Mesendoderm (in vitro differentiated cells): ENCODE results near the gene FAM13A.

Experiments
- DNase-seq: peaks from one replicate; pipeline ENCODE4 v3.0.0; 2013
- H2AK5ac ChIP-seq: 2 replicates; pipeline ENCODE4 v1.6.1; 2013; ENCODE audit warnings: low read length, inconsistent platforms
- H2BK120ac ChIP-seq: 2 replicates; pipeline ENCODE4 v1.6.1; 2013; ENCODE audit warnings: low read depth, mild to moderate bottlenecking, low read length, moderate library complexity, mixed read lengths
- H2BK15ac ChIP-seq: replicated peaks from 2 replicates; pipeline ENCODE4 v1.6.1; 2013; ENCODE audit warnings: low read depth, mild to moderate bottlenecking, moderate library complexity
- H2BK5ac ChIP-seq: 2 replicates; pipeline ENCODE4 v1.6.1; 2013; ENCODE audit warnings: low read length, inconsistent platforms
- H3K18ac ChIP-seq: 2 replicates; pipeline ENCODE4 v1.6.1; 2013; ENCODE audit warnings: mild to moderate bottlenecking, low read length, mixed read lengths
- H3K23ac ChIP-seq: one replicate; pipeline ENCODE4 v1.6.1; 2013; ENCODE audit warnings: low read length
- H3K27ac ChIP-seq: 2 replicates; pipeline ENCODE4 v1.5.1; 2013; ENCODE audit warnings: low read depth, mild to moderate bottlenecking, inconsistent platforms, low read length, moderate library complexity
- H3K27me3 ChIP-seq: 2 replicates; pipeline ENCODE4 v1.6.1; 2013; ENCODE audit warnings: low read length, control low read depth, mild to moderate bottlenecking, inconsistent platforms; ENCODE audit not compliant: insufficient read depth, poor library complexity
- H3K36me3 ChIP-seq: 2 replicates; pipeline ENCODE4 v1.6.1; 2013; ENCODE audit warnings: low read length, inconsistent platforms; ENCODE audit not compliant: control insufficient read depth, insufficient read depth
- H3K4ac ChIP-seq: one replicate; pipeline ENCODE4 v1.6.1; 2013; ENCODE audit warnings: low read depth, mild to moderate bottlenecking, low read length, moderate library complexity
- H3K4me1 ChIP-seq: 2 replicates; pipeline ENCODE4 v1.6.1; 2013; ENCODE audit warnings: low read depth, low read length, inconsistent platforms; ENCODE audit not compliant: control insufficient read depth
- H3K4me2 ChIP-seq: 2 replicates; pipeline ENCODE4 v1.6.1; 2013; ENCODE audit warnings: low read length
- H3K4me3 ChIP-seq: 2 replicates; pipeline ENCODE4 v1.5.1; 2013; ENCODE audit warnings: mild to moderate bottlenecking, low read length
- H3K56ac ChIP-seq: one replicate; pipeline ENCODE4 v1.6.1; 2013; ENCODE audit warnings: low read length
- H3K79me1 ChIP-seq: 2 replicates; pipeline ENCODE4 v1.6.1; 2013; ENCODE audit warnings: low read length, inconsistent platforms
- H3K79me2 ChIP-seq: 2 replicates; pipeline ENCODE4 v1.6.1; 2013; ENCODE audit warnings: mild to moderate bottlenecking, low read length; ENCODE audit not compliant: control insufficient read depth, insufficient read depth
- H3K9ac ChIP-seq: 2 replicates; pipeline ENCODE4 v1.6.1; 2013; ENCODE audit warnings: low read length, inconsistent platforms
- H4K5ac ChIP-seq: one replicate; pipeline ENCODE4 v1.6.1; 2013; ENCODE audit warnings: low read length
- H4K8ac ChIP-seq: one replicate; pipeline ENCODE4 v1.6.1; 2013; ENCODE audit warnings: low read depth, mild to moderate bottlenecking, control low read depth, low read length, moderate library complexity
- WGBS: extraction: QIAGEN DNeasy Blood & Tissue Kit; methylation state at CpG from one replicate; pipeline ENCODE4 v1.1.7; 2013; ENCODE audit warnings: low lambda C conversion rate, missing lambda C conversion rate; ENCODE audit not compliant: insufficient coverage; ENCODE audit errors: extremely low coverage; 5-methylcytosine and 5-hydroxymethylcytosine counted together

Gene FAM13A

DNA sequence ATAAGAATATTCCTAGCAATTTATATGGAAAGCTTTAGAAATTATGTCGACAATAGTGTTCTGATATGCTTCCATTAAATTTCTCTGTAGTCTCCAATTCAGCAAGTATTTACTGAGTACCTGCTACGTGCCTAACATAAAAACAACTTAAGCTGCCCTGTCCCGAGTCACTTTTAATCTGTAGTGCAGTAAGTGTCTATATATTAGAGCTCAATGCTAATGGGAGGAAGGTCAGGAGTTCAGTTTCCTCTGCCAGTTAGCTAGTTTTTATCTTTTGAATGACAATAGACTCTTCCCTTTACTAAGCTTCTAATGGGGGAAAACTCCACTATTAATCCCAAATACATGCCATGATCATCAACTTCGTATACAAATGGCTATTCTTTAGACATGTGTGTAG, 240.6 kb downstream of the FAM13A start:
- DNase-seq: no peak
- Histone ChIP-seq H2BK120ac (no peak overlapping the region), H3K27me3 (no peaks in the 10 kb centered on the region), H4K8ac (no peak overlapping the region), H3K23ac (no peak overlapping the region), H3K18ac (no peak overlapping the region), H3K56ac (no peak overlapping the region), H3K9ac (no peak overlapping the region), H3K4me3 (no peak overlapping the region), H3K4me2 (no peak overlapping the region), H2AK5ac (no peak overlapping the region), H3K4me1 (no peaks in the 10 kb centered on the region), H3K79me1 (no peaks in the 10 kb centered on the region), H4K5ac (no peak overlapping the region), H2BK5ac (no peak overlapping the region), H3K79me2 (no peaks in the 10 kb centered on the region), H3K4ac (no peak overlapping the region), H2BK15ac (no peak overlapping the region), H3K27ac (no peak overlapping the region), H3K36me3 (no peaks in the 10 kb centered on the region)
- no CpG with 5 or more reads among the region's 4 CpGs for WGBS

DNA sequence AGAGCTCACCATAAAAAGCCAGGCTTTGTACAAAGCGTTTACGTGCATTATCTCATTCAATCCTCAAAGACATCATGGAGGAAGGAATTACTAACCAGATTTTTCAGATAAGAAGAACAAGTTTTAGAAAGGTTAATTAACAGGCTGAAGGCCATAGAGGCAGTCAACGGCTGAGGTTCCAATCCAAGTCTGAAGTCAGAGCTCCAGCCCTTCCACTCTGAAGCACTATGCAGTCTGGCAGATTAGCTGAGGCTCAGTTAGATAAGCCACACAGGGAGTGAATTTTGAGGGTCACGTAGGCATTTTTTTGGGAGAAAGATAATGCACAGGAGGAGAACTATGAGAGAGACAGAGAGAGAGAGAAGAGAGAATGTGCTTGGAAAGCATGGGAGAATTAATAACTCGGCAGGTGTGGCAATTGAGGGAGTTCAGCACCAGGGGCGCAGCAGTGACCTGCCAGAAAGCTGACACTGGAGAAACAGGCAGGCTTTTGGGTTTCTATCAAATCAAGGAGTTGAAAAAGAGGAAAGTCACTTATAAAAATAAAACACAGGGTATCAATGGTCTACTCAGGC, 242.9 kb downstream of the FAM13A start:
- H4K8ac ChIP-seq: no peak overlapping the region
- H3K18ac ChIP-seq: no peak overlapping the region
- H3K23ac ChIP-seq: no peak overlapping the region
- H2AK5ac ChIP-seq: no peak overlapping the region
- H2BK120ac ChIP-seq: no peak overlapping the region
- no peak overlapping the region for H3K4ac ChIP-seq
- H3K9ac ChIP-seq: no peak overlapping the region
- H3K79me2 ChIP-seq: no peaks in the 10 kb centered on the region
- H3K4me3 ChIP-seq: no peak overlapping the region
- H3K27ac ChIP-seq: no peak overlapping the region
- H3K79me1 ChIP-seq: no peaks in the 10 kb centered on the region
- no peaks in the 10 kb centered on the region for H3K36me3 ChIP-seq
- WGBS: no CpG with 5 or more reads among the region's 6 CpGs
- H2BK5ac ChIP-seq: no peak overlapping the region
- H4K5ac ChIP-seq: no peak overlapping the region
- no peak overlapping the region for H3K4me2 ChIP-seq
- peak; percentile 15 for DNase-seq
- H2BK15ac ChIP-seq: no peak overlapping the region
- H3K56ac ChIP-seq: no peak overlapping the region
- no peaks in the 10 kb centered on the region for H3K4me1 ChIP-seq
- H3K27me3 ChIP-seq: no peaks in the 10 kb centered on the region

DNA sequence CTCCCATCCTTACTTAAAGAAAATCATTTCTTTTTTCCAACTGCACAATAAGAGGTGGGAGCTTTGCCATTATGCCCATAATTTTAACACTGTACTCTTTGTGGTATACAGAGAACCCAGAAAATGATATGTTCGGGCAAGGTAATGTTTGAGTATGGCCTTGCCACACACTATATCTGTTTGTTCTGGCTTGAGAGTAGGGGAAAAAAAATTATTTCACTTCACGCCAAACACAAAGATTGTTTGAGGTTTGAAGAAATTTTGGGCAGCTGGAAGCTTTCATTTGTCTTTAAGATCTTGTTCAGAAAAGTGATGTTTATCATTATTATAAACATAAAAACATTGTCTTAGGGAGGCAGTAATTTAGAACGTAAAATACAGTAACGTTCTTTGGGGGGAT, 244.0 kb downstream of the FAM13A start:
- Histone ChIP-seq H2BK5ac (no peak overlapping the region), H3K23ac (no peak overlapping the region), H3K4me2 (no peak overlapping the region), H3K27me3 (no peaks in the 10 kb centered on the region), H4K8ac (no peak overlapping the region), H3K4ac (no peak overlapping the region), H3K79me1 (no peaks in the 10 kb centered on the region), H3K36me3 (no peaks in the 10 kb centered on the region), H2AK5ac (no peak overlapping the region), H3K79me2 (no peaks in the 10 kb centered on the region), H2BK15ac (no peak overlapping the region), H3K4me1 (no peaks in the 10 kb centered on the region), H3K18ac (no peak overlapping the region), H2BK120ac (no peak overlapping the region), H3K56ac (no peak overlapping the region), H4K5ac (no peak overlapping the region), H3K27ac (no peak overlapping the region), H3K9ac (no peak overlapping the region), H3K4me3 (no peak overlapping the region)
- no peak for DNase-seq
- 100% methylated on average over 2 of the region's 4 CpGs for WGBS

DNA sequence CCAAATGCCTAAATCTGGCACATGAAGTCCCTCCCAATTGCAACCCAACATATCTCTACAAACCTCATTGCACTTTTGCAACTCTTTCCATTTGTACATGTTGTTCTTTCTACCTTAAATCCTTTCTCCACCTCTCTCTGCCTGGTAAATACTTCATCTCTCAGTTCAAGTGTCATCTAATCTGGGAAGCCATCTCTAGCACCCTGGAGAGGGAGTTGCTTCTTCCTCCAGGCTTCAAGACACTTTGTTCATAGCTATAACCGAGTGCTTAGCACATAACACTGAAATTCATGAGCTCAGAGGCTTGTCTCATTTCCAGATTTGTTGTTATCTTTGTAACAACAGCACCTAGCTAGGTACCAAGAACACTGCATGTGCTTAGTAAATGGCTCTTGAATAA, 244.6 kb downstream of the FAM13A start:
- H4K8ac ChIP-seq: no peak overlapping the region
- H3K4me3 ChIP-seq: no peak overlapping the region
- H3K27ac ChIP-seq: no peak overlapping the region
- H2BK5ac ChIP-seq: no peak overlapping the region
- no peaks in the 10 kb centered on the region for H3K27me3 ChIP-seq
- H2BK15ac ChIP-seq: no peak overlapping the region
- no peak overlapping the region for H3K9ac ChIP-seq
- no peak overlapping the region for H3K18ac ChIP-seq
- H3K4ac ChIP-seq: no peak overlapping the region
- no peak overlapping the region for H3K23ac ChIP-seq
- H3K56ac ChIP-seq: no peak overlapping the region
- no peak overlapping the region for H3K4me2 ChIP-seq
- no peaks in the 10 kb centered on the region for H3K36me3 ChIP-seq
- H4K5ac ChIP-seq: no peak overlapping the region
- H3K79me1 ChIP-seq: no peaks in the 10 kb centered on the region
- no peaks in the 10 kb centered on the region for H3K4me1 ChIP-seq
- DNase-seq: peak; percentile 22
- no peak overlapping the region for H2AK5ac ChIP-seq
- no peaks in the 10 kb centered on the region for H3K79me2 ChIP-seq
- H2BK120ac ChIP-seq: no peak overlapping the region
- WGBS: no CpG with 5 or more reads among the region's 1 CpG

DNA sequence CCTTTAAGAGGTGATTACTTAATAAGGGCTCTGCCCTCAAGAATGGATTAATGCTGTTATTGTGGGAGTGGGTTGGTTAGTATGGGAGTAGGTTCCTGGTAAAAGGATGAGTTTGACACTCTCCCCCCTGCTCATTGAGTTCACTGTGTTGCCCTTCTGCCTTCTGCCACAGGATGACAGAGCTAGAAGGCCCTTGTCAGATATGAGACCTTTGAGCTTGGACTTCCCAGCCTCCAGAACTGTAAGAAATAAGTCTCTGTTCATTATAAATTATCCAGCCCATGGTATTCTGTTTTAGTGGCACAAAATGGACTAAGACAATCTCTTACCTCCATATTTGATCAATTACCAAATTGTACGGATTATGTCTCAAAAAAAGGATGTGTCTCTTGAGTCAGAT, 245.1 kb downstream of the FAM13A start:
- Histone ChIP-seq H3K79me1 (no peaks in the 10 kb centered on the region), H3K56ac (no peak overlapping the region), H3K27ac (no peak overlapping the region), H2AK5ac (no peak overlapping the region), H3K4me3 (no peak overlapping the region), H3K23ac (no peak overlapping the region), H2BK5ac (no peak overlapping the region), H3K18ac (no peak overlapping the region), H3K27me3 (no peaks in the 10 kb centered on the region), H3K4ac (no peak overlapping the region), H4K5ac (no peak overlapping the region), H2BK15ac (no peak overlapping the region), H4K8ac (no peak overlapping the region), H3K4me2 (no peak overlapping the region), H3K9ac (no peak overlapping the region), H3K79me2 (no peaks in the 10 kb centered on the region), H3K36me3 (no peaks in the 10 kb centered on the region), H2BK120ac (no peak overlapping the region), H3K4me1 (no peaks in the 10 kb centered on the region)
- DNase-seq: no peak
- WGBS: no CpG with 5 or more reads among the region's 1 CpG

DNA sequence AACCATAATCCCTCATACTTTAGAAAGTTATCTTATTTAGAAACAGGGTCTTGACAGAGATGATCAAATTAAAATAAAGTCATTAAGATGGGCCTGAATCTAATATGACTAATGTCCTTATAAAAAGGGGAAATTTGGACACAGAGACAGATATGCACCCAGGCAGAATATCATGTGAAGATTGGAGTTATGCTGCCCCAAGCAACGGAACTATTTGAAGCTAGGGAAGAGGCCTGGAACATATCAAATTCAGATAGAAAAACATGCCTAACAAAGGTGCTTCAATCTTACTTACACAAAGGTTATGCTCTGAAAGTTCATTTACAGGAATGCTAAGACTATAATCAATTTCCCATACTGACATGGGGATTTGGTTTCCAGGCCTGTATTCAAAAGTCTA, 246.7 kb downstream of the FAM13A start:
- WGBS: no CpG with 5 or more reads among the region's 1 CpG
- Histone ChIP-seq H3K4me3 (no peak overlapping the region), H3K4me1 (no peaks in the 10 kb centered on the region), H3K27me3 (no peaks in the 10 kb centered on the region), H3K4me2 (no peak overlapping the region), H3K27ac (no peak overlapping the region), H3K79me1 (no peaks in the 10 kb centered on the region), H2BK120ac (no peak overlapping the region), H3K36me3 (no peaks in the 10 kb centered on the region), H2BK15ac (no peak overlapping the region), H3K18ac (no peak overlapping the region), H2BK5ac (no peak overlapping the region), H2AK5ac (no peak overlapping the region), H3K23ac (no peak overlapping the region), H4K5ac (no peak overlapping the region), H3K56ac (no peak overlapping the region), H3K79me2 (no peaks in the 10 kb centered on the region), H3K4ac (no peak overlapping the region), H3K9ac (no peak overlapping the region), H4K8ac (no peak overlapping the region)
- no peak for DNase-seq
